Loucy (cell line): ENCODE measurements around the gene CDY2B.
"Not testable (repeated sequence)": the region's sequence is repeated elsewhere in the genome, so short reads cannot be mapped to it uniquely, and the experiment has no call there.

Source experiments
- H2AFZ ChIP-seq: fragments of 200-600 bp; sonication (generic); 2 replicates; pipeline ENCODE4 v1.6.0; 2016; ENCODE audit warnings: antibody characterized with exemption, mild to moderate bottlenecking, low read length, moderate library complexity
- H3F3A ChIP-seq: fragments of 200-600 bp; 2 replicates; pipeline ENCODE4 v1.6.0; 2016; ENCODE audit warnings: antibody characterized with exemption, low read depth, mild to moderate bottlenecking
- H3K27me3 ChIP-seq: fragments of 200-600 bp; sonication (generic); 2 replicates; pipeline ENCODE4 v1.6.1; 2014; ENCODE audit warnings: low read length, mild to moderate bottlenecking; ENCODE audit not compliant: insufficient read depth, poor library complexity, severe bottlenecking
- H3K36me3 ChIP-seq: fragments of 200-600 bp; sonication (generic); 2 replicates; pipeline ENCODE4 v1.6.1; 2016; ENCODE audit warnings: low read length; ENCODE audit not compliant: insufficient read depth
- H3K4me1 ChIP-seq: fragments of 200-600 bp; sonication (generic); 2 replicates; pipeline ENCODE4 v1.5.1; 2014; ENCODE audit warnings: low read length, mild to moderate bottlenecking; ENCODE audit not compliant: insufficient read depth, poor library complexity, severe bottlenecking
- H3K4me2 ChIP-seq: fragments of 200-600 bp; sonication (generic); 2 replicates; pipeline ENCODE4 v1.6.0; 2014; ENCODE audit warnings: antibody characterized with exemption, low read length, low read depth, mild to moderate bottlenecking; ENCODE audit not compliant: poor library complexity, severe bottlenecking
- H3K4me3 ChIP-seq: fragments of 200-600 bp; sonication (generic); 2 replicates; pipeline ENCODE4 v1.5.1; 2014; ENCODE audit warnings: low read length, mild to moderate bottlenecking, mixed read lengths; ENCODE audit not compliant: poor library complexity, severe bottlenecking
- H3K79me2 ChIP-seq: fragments of 200-600 bp; sonication (generic); 2 replicates; pipeline ENCODE4 v1.6.1; 2014; ENCODE audit warnings: low read length; ENCODE audit not compliant: insufficient read depth
- H3K9ac ChIP-seq: fragments of 200-600 bp; sonication (generic); 2 replicates; pipeline ENCODE4 v1.6.0; 2014; ENCODE audit warnings: mild to moderate bottlenecking, low read depth, low read length, moderate library complexity; ENCODE audit not compliant: poor library complexity, severe bottlenecking
- H3K9me2 ChIP-seq: fragments of 200-600 bp; sonication (generic); replicated peaks from 2 replicates; pipeline ENCODE4 v1.6.1; 2016; ENCODE audit warnings: low read depth, low read length, mixed read lengths
- H3K9me3 ChIP-seq: fragments of 200-600 bp; sonication (generic); 2 replicates; pipeline ENCODE4 v1.6.1; 2014; ENCODE audit warnings: mild to moderate bottlenecking, antibody characterized with exemption, low read length, low read depth; ENCODE audit not compliant: insufficient read depth
- H4K20me1 ChIP-seq: fragments of 200-600 bp; sonication (generic); 2 replicates; pipeline ENCODE4 v1.6.0; 2014; ENCODE audit warnings: antibody characterized with exemption, low read length, mild to moderate bottlenecking; ENCODE audit not compliant: insufficient read depth, poor library complexity, severe bottlenecking

CDY2B gene

DNA sequence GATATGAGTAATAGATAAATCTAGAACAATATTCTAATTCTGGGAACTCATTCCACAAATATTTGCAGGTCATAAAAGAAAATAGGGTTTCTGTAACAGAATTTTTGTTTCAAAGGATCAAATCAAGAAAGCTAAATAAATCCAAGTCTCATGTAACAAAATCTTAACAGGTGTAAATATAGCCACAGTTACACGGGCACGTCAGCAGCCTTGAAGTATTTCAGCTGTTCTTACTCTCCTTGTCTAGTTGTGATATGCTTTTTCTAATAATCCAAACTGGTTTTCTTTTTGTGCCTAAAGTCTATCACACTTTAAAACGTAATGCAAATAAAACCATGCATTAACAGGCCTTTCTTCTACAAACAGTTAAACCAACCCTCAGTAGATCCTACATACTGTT is 9.3 kb downstream of the CDY2B start:
- H3K9me2 ChIP-seq, H3K4me3 ChIP-seq, H3F3A ChIP-seq, H3K79me2 ChIP-seq, H4K20me1 ChIP-seq, H2AFZ ChIP-seq, H3K9ac ChIP-seq, H3K4me1 ChIP-seq, H3K27me3 ChIP-seq, H3K9me3 ChIP-seq, H3K4me2 ChIP-seq, H3K36me3 ChIP-seq: not testable (repeated sequence)

DNA sequence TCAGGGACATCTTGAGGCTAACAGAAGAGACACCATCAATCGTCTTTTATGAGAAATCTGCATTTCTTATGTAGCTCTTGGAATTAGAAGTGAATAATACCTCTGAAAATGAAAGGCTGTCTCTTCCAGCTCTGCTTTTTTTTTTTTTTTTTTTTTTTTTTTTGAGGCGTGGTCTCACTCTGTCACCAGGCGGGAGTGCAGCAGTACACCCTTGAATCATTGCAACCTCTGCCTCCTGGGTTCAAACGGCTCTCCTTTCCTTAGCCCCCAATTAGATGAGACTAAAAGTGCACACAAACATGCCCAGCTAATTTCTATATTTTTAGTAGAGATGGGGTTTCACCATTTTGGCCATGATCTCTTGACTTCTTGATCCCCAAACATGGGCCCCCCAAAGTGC is 12.2 kb downstream of the CDY2B start:
- not testable (repeated sequence) for H3K27me3 ChIP-seq, H3K9ac ChIP-seq

DNA sequence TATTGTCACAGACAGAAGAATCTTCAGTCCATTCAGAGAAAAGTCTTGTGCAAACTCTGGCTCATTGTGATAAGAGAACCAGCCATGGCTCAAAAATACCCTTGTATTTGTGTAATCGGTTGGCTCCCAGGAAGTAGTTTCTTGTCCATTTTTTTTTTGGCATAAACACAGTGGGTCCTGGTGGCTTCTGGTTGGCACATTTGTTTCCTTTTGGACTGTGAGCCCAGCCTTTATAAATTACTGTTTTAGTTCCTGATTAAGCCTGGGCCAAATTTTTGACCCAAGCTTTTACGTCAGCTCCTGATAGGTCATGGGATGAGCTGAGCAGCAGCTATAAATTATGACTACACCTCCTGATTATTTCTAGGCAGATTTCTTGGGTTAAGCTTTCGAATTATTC is 19.4 kb downstream of the CDY2B start:
- H3K4me3 ChIP-seq, H3K27me3 ChIP-seq, H3F3A ChIP-seq, H3K9ac ChIP-seq, H3K4me1 ChIP-seq, H4K20me1 ChIP-seq, H3K9me3 ChIP-seq, H3K36me3 ChIP-seq, H3K79me2 ChIP-seq, H3K9me2 ChIP-seq, H3K4me2 ChIP-seq, H2AFZ ChIP-seq: not testable (repeated sequence)

More for the DNA sequence above, 12.2 kb downstream of the CDY2B start:
- not testable (repeated sequence) for H3K4me1 ChIP-seq, H3K4me2 ChIP-seq, H3K9me2 ChIP-seq, H3K4me3 ChIP-seq, H3K79me2 ChIP-seq, H2AFZ ChIP-seq, H4K20me1 ChIP-seq, H3K36me3 ChIP-seq, H3F3A ChIP-seq, H3K9me3 ChIP-seq

DNA sequence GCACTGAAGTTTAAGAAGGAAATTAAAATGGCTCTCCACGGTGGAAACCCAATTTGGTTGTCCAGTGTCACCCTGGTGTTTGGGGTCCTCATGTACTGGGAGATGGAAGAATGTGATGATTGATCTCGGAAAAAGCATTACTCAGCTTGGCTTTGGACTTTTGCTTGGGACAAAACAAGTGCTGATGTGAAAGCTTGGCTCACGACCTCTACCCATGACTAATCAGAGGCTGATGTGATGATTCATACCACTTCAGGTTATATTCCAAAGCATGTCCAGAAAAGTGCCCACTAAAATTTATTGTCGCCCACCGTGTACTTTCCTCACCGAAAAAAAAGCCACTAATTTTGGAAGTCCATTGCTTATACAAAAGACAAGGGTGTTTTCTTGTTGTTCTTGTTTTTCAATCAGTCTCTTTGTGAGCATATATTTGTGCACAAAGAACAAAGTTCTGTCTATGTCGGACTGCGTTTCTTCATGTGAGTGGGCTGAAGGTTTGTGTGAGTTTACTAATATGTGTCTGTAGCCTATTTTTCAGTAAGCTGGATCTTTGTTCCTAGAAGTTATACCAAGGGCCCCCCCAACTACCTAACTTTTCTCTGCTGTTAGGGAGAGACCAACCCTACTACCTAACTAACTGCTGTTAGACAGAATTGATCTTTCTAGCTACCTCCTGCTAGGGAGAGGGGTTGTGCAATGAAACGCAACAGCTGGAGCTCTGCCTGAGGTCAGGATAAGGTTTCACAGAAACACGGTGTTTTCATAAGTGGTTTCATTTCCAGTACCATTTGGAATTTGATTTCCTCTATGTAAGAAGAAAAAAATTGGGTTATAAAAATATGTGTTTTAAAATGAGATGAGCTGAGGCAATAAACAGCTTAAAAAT is 22.8 kb downstream of the CDY2B start:
- not testable (repeated sequence) for H3K4me3 ChIP-seq, H3K4me2 ChIP-seq, H3K4me1 ChIP-seq, H3K79me2 ChIP-seq, H2AFZ ChIP-seq, H3K9ac ChIP-seq, H3K27me3 ChIP-seq, H3K36me3 ChIP-seq, H3K9me3 ChIP-seq, H4K20me1 ChIP-seq, H3K9me2 ChIP-seq, H3F3A ChIP-seq

DNA sequence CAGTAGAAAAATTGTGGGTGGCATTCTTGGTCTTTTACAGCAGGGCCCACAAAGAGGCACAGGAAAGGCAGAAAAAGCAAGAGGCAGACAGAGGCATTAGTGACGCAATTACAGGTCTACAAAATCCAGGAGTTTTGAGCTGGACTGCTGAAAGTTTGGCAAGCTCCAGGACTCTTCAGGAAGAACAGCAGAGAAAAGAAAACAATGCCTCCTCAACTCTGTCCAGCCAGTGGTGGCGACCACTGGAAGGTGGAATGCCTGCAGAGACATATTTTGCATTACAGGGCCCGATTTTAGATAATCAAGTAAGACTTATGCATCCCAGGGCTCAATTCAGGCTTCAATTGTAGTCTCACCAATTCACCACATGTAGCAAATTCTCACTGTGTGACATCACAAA is 23.5 kb downstream of the CDY2B start:
- not testable (repeated sequence) for H3K27me3 ChIP-seq, H4K20me1 ChIP-seq, H3K9me2 ChIP-seq, H3K4me2 ChIP-seq, H3K36me3 ChIP-seq, H3K9ac ChIP-seq, H3K4me3 ChIP-seq, H3K9me3 ChIP-seq, H3K79me2 ChIP-seq, H3K4me1 ChIP-seq, H3F3A ChIP-seq, H2AFZ ChIP-seq

DNA sequence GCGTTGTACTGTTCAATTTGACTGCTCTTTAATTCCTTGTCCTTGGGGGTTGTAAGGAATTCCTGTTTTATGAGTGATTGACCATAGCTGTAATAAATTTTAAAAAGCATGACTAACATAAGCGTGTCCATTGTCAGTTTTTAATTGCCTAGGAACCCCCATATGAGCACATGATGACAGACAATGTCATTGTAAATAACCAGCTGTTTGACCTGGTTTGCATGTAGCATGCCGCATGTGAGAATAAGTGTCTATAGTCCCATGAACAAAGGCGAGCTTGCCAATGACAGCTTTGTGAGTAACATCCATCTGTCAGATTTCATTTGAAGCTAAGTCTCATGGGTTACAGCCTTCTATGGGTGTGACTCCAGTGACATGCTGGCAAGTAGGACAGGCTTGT is 30.9 kb downstream of the CDY2B start:
- not testable (repeated sequence) for H3K4me2 ChIP-seq, H4K20me1 ChIP-seq, H3K79me2 ChIP-seq, H3K27me3 ChIP-seq, H3K9me3 ChIP-seq, H3K4me3 ChIP-seq, H3K4me1 ChIP-seq, H3F3A ChIP-seq, H3K9me2 ChIP-seq, H3K9ac ChIP-seq, H3K36me3 ChIP-seq, H2AFZ ChIP-seq

DNA sequence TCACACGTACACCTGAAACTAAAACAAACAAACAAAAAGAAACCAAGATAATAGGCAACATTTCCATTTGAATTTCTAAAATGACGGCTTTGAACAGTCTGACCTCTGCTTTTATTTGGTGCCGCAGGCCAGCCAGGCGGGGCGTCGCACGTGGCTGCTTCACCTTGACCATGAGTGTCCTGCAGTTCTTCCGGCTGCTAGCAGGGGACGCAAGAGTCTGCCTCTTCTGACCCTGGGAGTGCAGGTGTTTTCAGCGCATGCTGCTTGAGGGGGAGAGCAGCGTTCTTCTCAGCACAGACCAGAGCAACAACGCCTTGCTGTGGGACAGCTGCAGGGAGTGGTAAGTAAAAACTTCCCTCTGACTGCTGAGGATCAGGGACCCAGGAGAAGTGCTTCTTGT is 47.9 kb downstream of the CDY2B start:
- H3K79me2 ChIP-seq, H2AFZ ChIP-seq, H3K9me3 ChIP-seq, H3F3A ChIP-seq, H3K9me2 ChIP-seq, H3K4me2 ChIP-seq, H3K36me3 ChIP-seq, H3K4me1 ChIP-seq, H3K27me3 ChIP-seq, H3K4me3 ChIP-seq, H3K9ac ChIP-seq, H4K20me1 ChIP-seq: not testable (repeated sequence)
